ENCODE measurements around the gene P4HB.

P4HB gene

DNA sequence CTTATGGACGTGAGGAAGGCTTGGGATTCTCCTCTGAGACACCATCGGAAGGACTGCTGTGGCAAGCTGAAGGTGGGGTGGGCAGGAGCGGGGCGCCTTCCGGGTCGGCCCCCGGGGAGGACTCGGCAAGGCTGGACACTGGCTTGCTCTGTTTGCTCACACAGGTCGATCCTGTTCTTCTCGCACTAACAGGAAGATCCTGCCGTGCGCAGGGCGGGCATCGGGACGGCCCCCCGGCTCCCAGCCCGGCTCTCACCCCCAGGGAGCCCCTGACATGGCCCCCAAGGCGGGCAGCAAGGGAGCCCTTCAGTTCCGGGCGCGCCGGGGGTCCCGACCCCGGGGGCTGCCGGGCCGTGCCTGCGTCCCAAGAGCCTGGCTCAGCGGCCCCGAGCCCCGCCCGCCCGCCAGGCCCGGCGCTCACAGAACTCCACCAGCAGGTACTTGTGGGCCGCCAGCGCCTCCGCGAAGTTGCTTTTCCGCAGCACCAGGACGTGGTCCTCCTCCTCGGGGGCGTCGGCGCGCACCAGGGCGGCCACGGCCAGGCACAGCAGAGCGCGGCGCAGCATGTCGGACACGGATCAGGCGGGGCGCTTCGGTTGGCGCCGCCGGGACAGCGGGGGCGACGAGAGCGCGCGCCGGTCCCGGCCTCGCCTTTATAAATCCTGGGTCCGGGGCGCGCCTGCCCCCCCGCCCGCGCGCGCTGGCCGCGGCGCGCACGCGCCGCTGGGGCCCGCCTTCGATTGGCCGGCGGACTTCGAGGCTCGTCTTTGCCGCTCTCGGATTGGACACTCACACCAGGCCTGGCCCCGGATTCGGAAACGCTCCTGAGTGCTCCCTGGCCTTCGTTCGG, at the start of gene P4HB:
TSS of gene P4HB (minus strand) at position 630 of the 850 bp plus-strand sequence. CDS start at position 566, 64 bp downstream.
- DNase-seq: no peak

DNA sequence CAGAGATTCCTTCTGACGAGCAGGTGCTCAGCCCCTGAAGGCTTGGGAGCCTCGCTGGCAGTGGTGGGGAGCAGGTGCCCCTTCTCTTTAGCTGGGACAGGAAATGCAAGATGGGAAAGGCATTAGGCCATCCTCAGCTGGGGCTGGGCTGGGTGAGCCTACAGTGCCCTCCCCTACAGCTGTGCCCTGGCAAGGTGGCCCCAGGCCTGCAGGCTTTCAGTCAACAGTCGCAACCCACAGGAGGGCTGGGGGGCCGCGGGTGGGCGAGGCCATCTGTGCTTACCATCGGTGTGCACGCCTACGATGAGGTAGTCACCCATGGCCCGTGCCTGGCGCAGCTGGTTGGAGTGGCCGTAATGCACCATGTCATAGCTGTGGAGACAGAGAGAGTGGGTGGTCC, 48.9 kb upstream of the P4HB start:
- DNase-seq: no peak

DNA sequence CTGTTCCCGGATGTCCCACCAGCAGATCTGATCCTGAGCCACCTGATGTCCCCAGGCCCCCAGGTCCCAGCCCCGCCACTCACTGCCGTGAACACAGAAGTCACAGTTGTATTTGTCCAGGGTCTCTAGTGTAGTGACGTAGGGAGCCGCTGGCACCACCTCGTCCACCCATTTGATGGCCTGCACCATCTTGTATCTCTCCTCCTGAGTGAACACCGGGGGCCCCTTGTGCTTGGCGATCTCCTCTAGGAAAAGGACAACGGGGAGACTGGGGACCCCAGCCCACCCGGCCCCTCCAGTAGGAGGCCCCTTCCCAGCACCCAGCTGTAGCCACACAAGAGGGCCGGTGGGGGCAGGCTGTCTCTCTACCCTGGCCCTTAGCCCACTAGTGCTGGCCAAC, 48.5 kb upstream of the P4HB start:
- no peak for DNase-seq

DNA sequence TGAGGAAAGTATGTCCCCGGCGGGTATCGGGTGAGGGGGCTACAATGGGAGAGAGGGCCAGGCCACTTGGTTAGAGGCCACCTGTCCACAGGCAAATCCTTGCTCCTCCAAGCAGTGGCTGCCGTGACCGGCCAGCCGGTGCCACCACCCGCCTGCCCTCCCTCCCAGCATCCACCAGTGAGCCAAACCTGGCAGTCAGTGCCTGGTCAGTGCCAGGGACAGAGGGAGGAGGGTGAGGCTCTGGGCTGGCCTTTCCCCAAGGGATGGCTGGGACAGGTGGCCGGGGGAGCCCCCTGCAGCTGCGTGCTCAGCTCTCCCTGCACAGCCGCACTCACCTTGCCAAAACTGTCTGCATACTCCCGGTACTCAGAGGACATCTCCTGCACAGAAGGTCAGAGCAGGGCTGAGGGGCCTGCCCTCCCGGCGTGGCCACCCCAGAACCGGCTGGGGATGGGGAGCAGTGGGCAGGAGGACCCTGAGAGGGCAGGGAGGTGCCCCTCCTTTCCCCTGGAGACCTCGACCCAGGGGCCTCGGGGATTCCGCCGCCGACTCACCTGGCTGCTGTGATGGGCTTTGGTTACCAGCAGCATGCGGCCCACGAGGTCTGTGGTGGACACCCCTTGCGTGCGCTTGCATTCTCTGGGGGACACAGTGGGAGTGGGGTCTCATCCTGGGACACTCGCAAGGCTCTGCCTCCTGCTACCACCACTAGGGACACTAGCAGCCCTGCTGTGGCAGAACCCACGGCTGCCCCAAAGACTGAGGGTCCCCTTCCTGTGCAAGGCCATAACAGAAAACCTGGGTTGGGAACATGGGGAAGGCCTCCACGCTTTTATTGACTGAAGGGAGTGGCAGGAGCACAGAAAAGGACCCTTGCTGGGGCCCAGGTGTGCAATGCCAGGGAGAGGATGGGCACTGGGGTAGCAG, 47.1 kb upstream of the P4HB start:
- DNase-seq: no peak

DNA sequence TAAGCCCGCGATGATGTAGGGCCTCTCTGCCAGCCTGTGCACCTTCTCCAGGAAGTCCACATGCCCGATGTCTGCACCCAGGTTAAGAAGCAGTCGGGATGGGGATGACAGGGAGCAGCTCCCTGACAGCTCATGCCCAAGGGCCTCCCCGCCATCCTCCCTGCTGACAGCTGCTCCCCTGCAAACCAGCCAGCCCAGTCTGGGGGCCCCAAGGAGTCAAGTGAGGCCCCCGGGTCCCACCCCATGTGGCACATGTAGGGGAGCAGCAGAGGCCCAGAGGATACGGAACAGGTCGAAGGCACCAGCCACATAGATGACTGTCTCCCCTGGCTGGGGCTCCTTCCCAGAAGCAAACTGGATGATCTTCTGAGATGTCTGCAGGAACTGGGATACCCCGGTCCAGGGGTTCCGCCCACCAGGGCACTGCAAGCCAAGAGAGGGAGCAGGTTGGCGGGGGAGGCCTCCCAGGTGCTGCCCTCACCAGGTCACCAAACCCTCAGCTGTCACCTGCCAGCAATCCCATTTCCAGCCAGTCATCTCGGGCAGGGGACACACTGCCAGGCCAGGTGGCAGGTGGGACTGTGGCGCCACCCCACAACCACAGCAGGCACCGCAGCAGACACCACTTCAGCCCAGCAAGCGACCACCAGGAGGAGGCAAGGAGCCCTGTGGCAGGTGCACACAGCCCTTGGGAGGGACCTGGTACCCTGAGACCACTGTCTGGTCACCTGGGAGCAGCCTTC, 46.3 kb upstream of the P4HB start:
- DNase-seq: no peak

DNA sequence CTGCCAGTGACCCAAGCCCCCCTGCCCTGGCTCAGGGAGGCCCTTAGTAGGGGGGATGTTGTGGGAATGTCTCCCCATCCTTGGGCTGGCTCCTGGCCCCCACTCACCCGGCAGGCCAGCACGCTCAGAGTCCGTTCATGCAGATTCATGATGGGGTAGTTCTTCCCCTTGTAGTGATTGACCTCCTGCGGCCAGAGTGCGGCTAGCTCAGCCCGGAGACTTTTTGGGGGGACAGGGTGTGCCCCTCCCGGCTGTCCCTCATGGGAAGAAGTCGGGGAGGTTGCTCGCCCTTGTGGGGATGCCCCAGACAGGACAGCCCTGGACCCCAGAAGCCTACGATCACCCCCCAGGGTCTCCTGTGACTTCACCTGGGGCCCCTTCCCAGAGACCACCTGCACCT, 45.7 kb upstream of the P4HB start:
- DNase-seq: no peak

DNA sequence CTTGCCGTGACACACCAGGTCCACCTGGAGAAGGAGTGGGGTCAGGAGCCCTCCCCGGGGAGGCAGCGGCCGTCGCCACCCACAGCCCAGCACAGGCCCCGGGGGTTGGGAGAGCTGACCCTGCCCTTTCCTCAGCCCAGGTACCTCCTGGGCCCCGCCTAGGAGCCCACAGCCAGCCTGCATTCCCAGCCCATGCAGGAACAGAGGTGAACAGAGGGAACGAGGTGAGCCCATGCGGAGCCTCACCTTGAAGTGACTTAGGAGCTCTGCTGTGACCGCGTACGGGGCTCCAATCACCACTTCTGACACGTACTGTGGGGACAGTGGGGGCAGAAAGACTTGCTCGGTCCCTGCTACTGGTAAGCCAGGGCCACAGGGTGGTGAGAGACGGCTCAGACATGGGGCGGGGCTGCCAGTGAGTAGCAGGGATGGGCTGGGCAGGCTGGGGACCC, 45.1 kb upstream of the P4HB start:
- DNase-seq: no peak

DNA sequence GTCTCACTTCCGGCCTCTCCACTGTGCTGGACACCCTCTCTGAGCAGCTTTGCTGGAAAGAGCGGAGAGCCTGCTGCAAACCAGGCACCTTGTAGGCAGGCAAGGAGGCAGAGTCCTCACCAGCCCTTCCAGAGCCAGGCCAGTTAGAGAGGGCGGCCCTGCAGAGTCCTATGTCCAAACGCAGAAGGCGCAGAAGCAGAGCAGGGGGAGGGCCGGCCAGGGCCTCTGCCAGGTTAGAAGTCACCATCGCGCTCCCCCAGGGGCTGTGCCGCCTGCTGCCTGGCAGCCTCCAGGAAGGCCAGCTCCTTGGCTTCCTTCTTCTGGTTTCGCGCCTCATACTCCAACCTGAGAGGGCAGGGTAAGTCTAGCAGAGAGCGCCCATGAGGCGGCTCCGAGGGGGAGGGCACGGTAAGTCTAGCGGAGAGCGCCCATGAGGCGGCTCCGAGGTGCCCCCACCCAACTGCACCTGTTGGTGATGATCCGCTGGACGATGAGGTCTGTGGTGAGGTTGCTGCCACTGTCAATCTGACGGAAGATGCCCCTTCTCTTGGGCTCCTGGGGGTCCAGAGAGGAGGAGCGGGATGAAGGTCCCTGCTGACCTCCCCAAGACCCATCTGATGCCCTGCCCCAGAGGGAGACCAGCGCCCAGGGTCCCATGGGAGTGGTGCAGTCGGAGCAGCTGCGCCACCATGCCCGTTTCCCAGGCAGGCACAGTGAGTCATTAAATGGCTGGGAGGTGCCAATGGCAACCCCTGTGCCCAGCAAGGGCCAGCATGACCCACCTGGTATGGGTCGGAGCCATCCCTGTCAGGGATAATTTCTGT, 44.5 kb upstream of the P4HB start:
- DNase-seq: no peak

DNA sequence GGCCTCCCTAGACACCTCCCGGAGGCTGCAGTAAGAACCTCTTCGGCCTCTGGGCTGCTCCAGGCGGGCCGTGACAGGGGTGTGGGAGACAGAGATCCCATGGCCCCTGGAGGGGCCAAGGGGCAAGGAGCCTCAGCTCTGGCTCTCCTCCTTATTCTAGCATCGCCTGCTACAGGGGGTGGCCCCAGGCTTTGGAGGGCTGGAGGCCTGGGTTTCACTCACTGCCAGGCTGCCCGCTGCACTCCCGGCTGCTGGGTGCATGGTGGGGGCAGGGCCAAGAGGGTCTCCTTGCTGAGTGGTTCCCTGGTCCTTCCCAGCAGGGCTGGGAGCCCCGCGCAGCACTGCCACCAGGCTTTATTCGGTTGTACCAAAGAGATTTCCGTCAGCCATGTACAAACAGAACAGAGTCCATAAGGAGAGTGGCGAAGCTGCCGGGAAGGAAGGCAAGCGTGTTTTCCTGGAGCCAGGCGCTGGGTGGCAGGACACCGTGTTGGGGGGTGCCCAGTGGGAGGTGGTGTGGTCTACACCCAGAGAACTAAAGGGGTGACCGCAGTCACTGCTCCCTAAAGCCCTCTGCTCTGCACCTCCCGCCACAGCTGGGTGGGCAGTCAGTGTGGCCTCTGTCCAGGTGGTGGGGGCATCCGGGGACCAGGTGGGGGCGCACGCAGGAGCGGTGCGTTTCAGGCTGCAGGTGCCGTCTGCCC, 43.7 kb upstream of the P4HB start:
- no peak for DNase-seq

DNA sequence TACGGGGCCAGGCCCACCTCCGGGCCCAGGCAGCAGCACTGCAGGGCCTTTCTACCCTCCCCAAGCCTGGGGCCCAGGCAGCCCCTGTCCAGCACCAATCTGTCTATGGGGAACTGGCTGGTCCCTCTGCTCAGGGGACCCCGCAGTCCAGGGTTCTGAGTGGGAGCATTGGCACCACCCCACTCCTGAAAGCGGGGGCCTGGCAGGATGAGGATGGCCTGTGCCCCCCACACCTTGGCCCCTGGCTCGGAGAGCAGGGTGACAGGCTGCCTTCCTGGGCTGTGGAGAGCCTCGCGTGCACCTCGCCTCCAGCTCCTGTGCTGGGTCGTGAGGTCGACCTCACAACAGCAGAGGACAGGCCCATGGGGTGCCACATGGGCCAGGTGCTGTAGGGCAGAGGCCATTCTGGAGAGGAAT, 43.1 kb upstream of the P4HB start:
- no peak for DNase-seq

DNA sequence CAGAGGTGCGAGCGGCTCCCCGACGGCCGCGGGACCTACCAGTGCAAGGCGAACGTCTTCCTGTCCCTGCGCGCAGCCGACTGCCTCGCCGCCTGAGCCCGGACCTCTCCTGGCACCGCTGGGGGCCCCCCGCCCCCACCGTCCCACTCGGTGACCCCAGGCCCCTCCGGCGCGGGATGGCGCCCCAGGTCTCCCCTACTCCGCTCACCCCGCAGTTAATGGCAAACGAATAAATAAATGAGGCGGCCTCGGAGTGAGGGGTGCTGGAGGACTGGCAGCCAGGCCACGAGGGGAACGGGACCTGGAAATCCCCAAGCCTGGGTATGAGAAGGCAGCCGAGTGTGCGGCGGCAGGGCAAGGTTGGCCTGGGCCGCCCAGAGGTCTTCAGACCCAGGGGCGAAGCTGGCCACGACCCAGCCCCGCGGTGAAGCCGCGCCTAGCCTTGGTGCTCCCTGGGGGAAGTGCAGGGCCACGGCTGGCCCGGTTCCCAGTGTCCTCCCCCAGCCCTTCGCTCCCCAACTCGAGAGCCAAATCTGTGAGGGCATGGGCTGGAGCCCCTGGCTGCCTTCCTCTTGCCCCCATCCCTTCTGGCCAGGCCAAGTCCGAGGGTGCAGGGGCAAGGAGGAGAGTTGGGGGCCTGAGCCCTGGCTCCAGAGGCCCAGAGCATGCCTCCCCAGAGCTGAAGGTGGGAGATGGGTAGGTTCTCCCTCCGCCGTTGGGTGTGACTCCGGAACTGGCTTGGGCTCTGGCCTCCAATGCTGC, 42.5 kb upstream of the P4HB start:
- no peak for DNase-seq

DNA sequence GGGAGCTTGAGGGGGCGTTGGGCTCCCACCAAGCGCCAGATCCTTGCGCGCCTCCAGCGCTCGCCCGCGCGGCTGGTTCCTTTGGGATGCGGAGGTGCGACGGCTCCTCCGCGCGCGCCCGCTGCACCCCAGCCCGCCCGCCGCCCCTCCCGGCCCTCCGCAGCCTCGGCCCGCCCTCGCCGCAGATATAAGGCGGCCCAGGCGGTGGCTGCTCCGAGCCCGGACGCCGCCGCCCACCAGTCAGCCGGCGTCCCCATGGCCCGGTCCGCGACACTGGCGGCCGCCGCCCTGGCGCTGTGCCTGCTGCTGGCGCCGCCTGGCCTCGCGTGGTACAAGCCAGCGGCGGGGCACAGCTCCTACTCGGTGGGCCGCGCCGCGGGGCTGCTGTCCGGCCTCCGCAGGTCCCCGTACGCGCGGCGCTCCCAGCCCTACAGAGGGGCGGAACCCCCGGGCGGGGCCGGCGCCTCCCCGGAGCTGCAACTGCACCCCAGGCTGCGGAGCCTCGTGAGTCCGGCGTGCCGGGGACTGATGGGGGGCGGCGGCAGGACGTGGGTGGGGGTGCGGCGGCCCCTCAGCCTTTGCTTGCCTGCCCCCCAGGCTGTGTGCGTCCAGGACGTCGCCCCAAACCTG, 41.8 kb upstream of the P4HB start, which contains the start of gene NPB:
TSS of gene NPB (plus strand) at position 216 of the 630 bp plus-strand sequence. CDS start at position 256, 40 bp downstream.
- peak; percentile 38 for DNase-seq

DNA sequence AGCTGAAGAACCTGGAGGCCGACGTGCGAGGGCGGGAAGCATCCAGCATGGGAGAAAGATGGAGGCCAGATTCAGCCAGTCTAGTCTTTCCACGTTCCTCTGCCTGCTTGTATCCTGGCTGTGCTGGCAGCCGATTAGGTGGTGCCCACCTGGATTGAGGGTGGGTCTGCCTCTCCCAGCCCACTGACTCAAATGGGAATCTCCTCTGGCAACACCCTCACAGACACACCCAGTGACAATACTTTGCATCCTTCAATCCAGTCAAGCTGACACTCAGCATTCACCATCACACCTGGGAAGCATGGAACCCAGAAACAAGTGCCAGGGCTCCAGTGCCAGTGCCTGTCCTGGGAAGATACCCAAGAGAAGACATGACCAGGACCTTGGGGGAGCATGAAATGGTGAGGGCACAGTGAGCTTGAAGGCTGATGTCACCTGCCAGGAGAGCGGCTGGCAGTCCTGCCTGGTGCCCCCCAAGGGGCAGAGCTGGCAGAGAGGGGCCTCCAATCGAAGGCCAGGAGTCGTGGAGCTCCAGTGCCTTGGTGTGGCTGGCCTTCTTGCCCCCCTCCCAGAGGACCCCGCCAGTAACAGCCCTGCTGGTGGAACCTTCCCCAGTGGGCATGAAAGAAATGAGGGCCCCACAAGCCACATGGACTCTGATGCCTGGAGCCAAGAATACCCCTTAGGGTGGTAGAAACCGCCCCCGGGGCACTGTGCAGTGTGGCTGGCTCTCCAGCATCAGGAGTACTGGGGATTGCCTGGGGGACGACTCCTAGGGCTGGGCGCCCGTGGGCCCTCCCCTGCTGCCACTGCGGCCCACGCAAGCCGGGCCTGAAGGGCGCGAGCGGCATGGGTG, 41.1 kb upstream of the P4HB start:
- DNase-seq: no peak

DNA sequence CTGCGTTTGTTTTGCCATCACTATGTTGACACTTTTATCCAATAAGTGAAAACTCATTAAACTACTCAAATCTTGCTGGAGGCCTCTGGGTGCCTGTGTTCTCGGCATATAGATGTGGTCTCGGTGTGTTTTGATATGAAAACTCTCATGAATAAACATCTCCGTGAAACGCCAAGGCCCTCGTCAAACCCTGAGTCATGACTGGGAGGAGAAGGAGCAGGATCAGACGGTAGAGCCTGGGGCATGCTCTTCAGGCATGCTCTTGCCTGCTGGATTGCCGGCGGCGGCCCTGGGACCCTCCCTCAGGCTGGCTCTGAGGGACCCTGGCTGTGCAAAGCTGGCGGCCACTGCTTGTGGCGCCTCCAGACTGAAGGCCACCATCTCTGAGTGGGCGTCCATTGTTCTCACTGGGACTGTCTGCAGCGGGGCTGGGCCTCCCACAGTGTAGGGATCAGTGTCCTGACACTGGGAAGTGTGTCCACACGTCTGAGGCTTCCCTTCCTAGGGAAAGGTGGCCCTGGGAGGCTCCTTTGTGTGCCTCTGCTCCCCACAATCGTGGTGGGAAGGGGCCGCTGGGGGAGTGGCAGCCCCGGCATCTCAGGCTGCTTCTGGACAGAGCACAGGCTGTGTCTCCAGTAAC, 40.0 kb upstream of the P4HB start:
- DNase-seq: no peak

DNA sequence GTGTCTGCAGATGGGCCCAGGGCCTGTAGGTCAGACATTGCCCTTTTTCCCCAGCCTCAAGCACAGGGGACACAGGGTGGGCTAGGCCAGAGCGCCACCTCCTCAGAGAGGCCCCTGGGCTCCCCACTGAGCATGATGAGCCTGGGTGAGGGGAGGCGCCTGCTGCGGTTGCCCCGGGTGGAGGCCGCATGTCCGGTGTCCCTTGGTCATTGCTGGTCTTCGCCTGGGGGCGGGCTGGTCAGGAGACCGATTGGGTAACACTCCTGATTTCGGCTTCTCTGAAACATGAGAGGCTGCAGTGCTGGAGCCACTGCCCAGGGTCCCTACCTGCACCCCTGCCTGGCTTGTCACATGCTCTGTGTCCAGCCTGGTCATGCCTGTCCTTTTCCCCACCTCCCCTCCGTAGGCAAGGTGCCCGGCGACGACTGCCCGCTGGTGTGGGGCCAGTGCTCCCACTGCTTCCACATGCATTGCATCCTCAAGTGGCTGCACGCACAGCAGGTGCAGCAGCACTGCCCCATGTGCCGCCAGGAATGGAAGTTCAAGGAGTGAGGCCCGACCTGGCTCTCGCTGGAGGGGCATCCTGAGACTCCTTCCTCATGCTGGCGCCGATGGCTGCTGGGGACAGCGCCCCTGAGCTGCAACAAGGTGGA, 39.3 kb upstream of the P4HB start:
- DNase-seq: no peak

DNA sequence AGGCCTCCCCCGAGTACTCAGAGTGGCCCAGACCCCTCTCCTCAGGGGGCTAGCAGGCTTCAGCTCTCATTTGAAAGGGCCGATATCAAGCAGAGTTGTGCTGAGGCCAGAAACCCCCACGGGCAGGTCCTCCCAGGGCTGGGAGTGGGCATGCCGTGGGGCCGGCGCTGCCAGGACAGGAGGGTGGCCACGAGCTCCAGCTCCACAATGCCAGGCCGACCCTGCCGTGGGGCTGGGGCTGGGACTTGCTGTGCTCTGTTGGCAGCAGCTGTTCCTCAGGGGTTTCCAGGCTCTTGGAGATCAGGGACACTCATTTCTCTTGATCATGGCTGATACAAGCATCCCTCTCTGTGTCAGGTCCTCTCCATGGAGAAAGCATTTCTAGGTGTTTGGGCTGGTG, 38.5 kb upstream of the P4HB start:
- DNase-seq: no peak

DNA sequence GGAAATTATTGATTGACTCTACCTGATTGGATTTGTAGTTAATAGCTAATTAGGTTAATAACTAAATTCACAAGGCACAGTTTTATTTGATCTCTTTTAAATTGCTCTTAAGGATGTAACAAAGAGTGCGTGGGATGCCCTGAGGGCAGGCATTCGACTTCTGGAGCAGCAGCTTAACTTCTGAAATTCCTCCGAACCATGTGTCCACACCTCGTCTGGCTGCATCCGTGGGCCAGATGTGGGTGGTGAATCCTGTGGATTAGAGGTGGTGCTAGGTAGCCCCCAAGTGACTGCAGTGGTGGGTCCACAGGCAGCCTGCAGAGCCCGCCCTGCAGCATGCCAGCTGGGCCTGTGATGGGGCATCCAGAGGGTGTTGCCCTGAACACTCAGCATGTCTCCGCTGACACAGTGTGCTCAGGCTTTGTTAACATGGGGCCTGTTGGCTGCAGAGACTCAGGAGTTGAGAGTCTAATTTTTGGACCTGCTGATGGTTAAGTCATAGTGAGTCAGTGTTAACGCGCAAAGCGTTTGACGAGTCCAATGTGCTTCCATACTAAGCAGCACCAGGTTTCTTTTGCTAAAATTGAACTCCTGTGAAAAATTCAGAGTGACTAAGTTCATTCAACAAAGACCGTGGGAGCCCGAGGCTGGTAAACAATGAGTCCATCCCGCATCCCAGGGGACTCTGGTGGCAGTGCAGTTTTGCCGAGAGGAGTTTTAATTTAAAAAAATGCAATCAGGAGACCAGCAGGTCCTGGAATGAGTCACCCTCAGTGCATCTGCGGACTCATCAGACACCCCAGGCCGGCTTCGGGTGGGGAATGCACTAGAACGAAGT, 37.9 kb upstream of the P4HB start:
- no peak for DNase-seq

Data from NCI-H1105 treated with DMSO at 0.1 percent for 48 hours (cell line).